ENCODE measurements around the gene A4GALT. TPM values are rescaled to one million over a fixed set of nuclear protein-coding genes. Genes with fewer than 3 reads are reported as not detected.

The A4GALT gene
- total RNA-seq, 5 donors from 2014 or later (not counting 1 experiment from before 2014, with no cell fraction given) = 0.26 to 0.60 (median 0.46) TPM; not detected in 2

GRCh38 chr22:42648017-42648367 is 72.7 kb downstream of the A4GALT start:
- peak overlapping the region; percentile 7 to 92 for H3K27ac Mint-ChIP-seq
- peak overlapping the region; percentile 90 to 92 (median 92) for H3K4me3 Mint-ChIP-seq
- Histone ChIP-seq H3K9me3 (no peaks in the 10 kb centered on the region), H3K4me3 (ENCODE audit: control insufficient read depth in 1 of 2, extremely low read depth in 1 of 2, low read length in 1 of 2) (peak overlapping the region; percentile 68 to 70), H3K27me3 (replicated peaks in 1 of 2; ENCODE audit: control insufficient read depth in 2 of 2, extremely low read depth in 1 of 2, insufficient read depth in 2 of 2, low read length in 1 of 2) (peaks cover 0 to 7% of the 10 kb centered on the region in 2 experiments), H3K27ac (ENCODE audit: low read length) (no peak overlapping the region), H3K4me1 (ENCODE audit: control insufficient read depth in 1 of 2, extremely low read depth in 1 of 2, insufficient read depth in 2 of 2, low read length in 2 of 2) (peaks cover 4 to 56% of the 10 kb centered on the region in 2 experiments), H3K36me3 (ENCODE audit: control insufficient read depth in 2 of 2, extremely low read depth in 1 of 2, insufficient read depth in 1 of 2, low read length in 1 of 2) (no peaks in the 10 kb centered on the region)
- ChIA-PET CTCF (no interaction called here), POLR2A (interaction anchor here in 1 of 2 donors (1.3 kb wide), 1 partner anchor 34 kb away, joined by 3 read pairs; no protein-coding TSS in a partner anchor)
- H3K9me3 Mint-ChIP-seq = no peaks in the 10 kb centered on the region
- no peaks in the 10 kb centered on the region for H3K36me3 Mint-ChIP-seq
- H3K4me1 Mint-ChIP-seq = peaks cover 37 to 45% (median 41%) of the 10 kb centered on the region in 3 donors
- no peak for DNase-seq
- no CpG with 5 or more reads among the region's 4 CpGs for WGBS (ENCODE audit: insufficient coverage)
- ATAC-seq (replicated peaks in 1 of 4) = no peak
- H3K27me3 Mint-ChIP-seq = no peaks in the 10 kb centered on the region

GRCh38 chr22:42646569-42647525 is 73.8 kb downstream of the A4GALT start:
- H3K27ac ChIP-seq (ENCODE audit: low read length) = no peak overlapping the region
- H3K27me3 ChIP-seq (replicated peaks in 1 of 2; ENCODE audit: control insufficient read depth in 2 of 2, extremely low read depth in 1 of 2, insufficient read depth in 2 of 2, low read length in 1 of 2) = peaks cover 0 to 7% of the 10 kb centered on the region in 2 experiments
- ChIA-PET POLR2A (interaction anchor here (0.6 to 1.3 kb wide), 3 partner anchors 31 to 267 kb away, joined by 3 to 12 read pairs (median 3); no protein-coding TSS in a partner anchor), CTCF (no interaction called here)
- H3K4me1 Mint-ChIP-seq = peaks cover 37 to 48% (median 41%) of the 10 kb centered on the region in 3 donors
- peaks cover 4 to 56% of the 10 kb centered on the region in 2 experiments for H3K4me1 ChIP-seq (ENCODE audit: control insufficient read depth in 1 of 2, extremely low read depth in 1 of 2, insufficient read depth in 2 of 2, low read length in 2 of 2)
- H3K9me3 ChIP-seq = no peaks in the 10 kb centered on the region
- DNase-seq (no peak), ATAC-seq (replicated peaks in 1 of 4) (no peak)
- no peaks in the 10 kb centered on the region for H3K36me3 ChIP-seq (ENCODE audit: control insufficient read depth in 2 of 2, extremely low read depth in 1 of 2, insufficient read depth in 1 of 2, low read length in 1 of 2)
- H3K36me3 Mint-ChIP-seq = no peaks in the 10 kb centered on the region
- H3K9me3 Mint-ChIP-seq = no peaks in the 10 kb centered on the region
- peak overlapping the region; percentile 90 to 92 (median 92) for H3K4me3 Mint-ChIP-seq
- H3K4me3 ChIP-seq (ENCODE audit: control insufficient read depth in 1 of 2, extremely low read depth in 1 of 2, low read length in 1 of 2) = no peak overlapping the region
- H3K27ac Mint-ChIP-seq = no peak overlapping the region
- 72% methylated on average over 9 of the region's 16 CpGs for WGBS (ENCODE audit: insufficient coverage)
- H3K27me3 Mint-ChIP-seq = no peaks in the 10 kb centered on the region

GRCh38 chr22:42645938-42646568 is 74.6 kb downstream of the A4GALT start:
- Mint-ChIP-seq H3K4me3 (no peak overlapping the region), H3K27ac (no peak overlapping the region), H3K36me3 (no peaks in the 10 kb centered on the region), H3K4me1 (peaks cover 37 to 48% (median 41%) of the 10 kb centered on the region in 3 donors), H3K27me3 (no peaks in the 10 kb centered on the region), H3K9me3 (no peaks in the 10 kb centered on the region)
- Histone ChIP-seq H3K27ac (ENCODE audit: low read length) (no peak overlapping the region), H3K9me3 (no peaks in the 10 kb centered on the region), H3K36me3 (ENCODE audit: control insufficient read depth in 2 of 2, extremely low read depth in 1 of 2, insufficient read depth in 1 of 2, low read length in 1 of 2) (no peaks in the 10 kb centered on the region), H3K27me3 (replicated peaks in 1 of 2; ENCODE audit: control insufficient read depth in 2 of 2, extremely low read depth in 1 of 2, insufficient read depth in 2 of 2, low read length in 1 of 2) (peaks cover 0 to 4% of the 10 kb centered on the region in 2 experiments), H3K4me1 (ENCODE audit: control insufficient read depth in 1 of 2, extremely low read depth in 1 of 2, insufficient read depth in 2 of 2, low read length in 2 of 2) (peaks cover 4 to 56% of the 10 kb centered on the region in 2 experiments), H3K4me3 (ENCODE audit: control insufficient read depth in 1 of 2, extremely low read depth in 1 of 2, low read length in 1 of 2) (no peak overlapping the region)
- WGBS (ENCODE audit: insufficient coverage) = 94% methylated on average over 13 of the region's 13 CpGs
- no peak for ATAC-seq (replicated peaks in 1 of 4)
- CTCF ChIA-PET = no interaction called here
- DNase-seq = no peak
- POLR2A ChIA-PET = interaction anchor here in 1 of 2 donors (0.6 kb wide), 1 partner anchor 267 kb away, joined by 12 read pairs; no protein-coding TSS in a partner anchor

GRCh38 chr22:42645341-42645937 is 75.2 kb downstream of the A4GALT start:
- H3K4me1 ChIP-seq (ENCODE audit: control insufficient read depth in 1 of 2, extremely low read depth in 1 of 2, insufficient read depth in 2 of 2, low read length in 2 of 2) = peaks cover 4 to 56% of the 10 kb centered on the region in 2 experiments

GRCh38 chr22:42644422-42645340 is 76.0 kb downstream of the A4GALT start:
- Histone ChIP-seq H3K27ac (ENCODE audit: low read length) (no peak overlapping the region), H3K36me3 (ENCODE audit: control insufficient read depth in 2 of 2, extremely low read depth in 1 of 2, insufficient read depth in 1 of 2, low read length in 1 of 2) (no peaks in the 10 kb centered on the region), H3K9me3 (no peaks in the 10 kb centered on the region), H3K4me3 (ENCODE audit: control insufficient read depth in 1 of 2, extremely low read depth in 1 of 2, low read length in 1 of 2) (no peak overlapping the region), H3K27me3 (replicated peaks in 1 of 2; ENCODE audit: control insufficient read depth in 2 of 2, extremely low read depth in 1 of 2, insufficient read depth in 2 of 2, low read length in 1 of 2) (no peaks in the 10 kb centered on the region), H3K4me1 (ENCODE audit: control insufficient read depth in 1 of 2, extremely low read depth in 1 of 2, insufficient read depth in 2 of 2, low read length in 2 of 2) (peaks cover 4 to 50% of the 10 kb centered on the region in 2 experiments)
- Mint-ChIP-seq H3K9me3 (no peaks in the 10 kb centered on the region), H3K4me1 (peaks cover 36 to 52% (median 41%) of the 10 kb centered on the region in 3 donors), H3K27ac (no peak overlapping the region), H3K36me3 (no peaks in the 10 kb centered on the region), H3K4me3 (no peak overlapping the region), H3K27me3 (no peaks in the 10 kb centered on the region)
- POLR2A ChIA-PET = interaction anchor here in 1 of 2 donors (0.6 kb wide), 1 partner anchor 498 kb away, joined by 3 read pairs; no protein-coding TSS in a partner anchor
- no peak for DNase-seq
- 88% methylated on average over 2 of the region's 22 CpGs for WGBS (ENCODE audit: insufficient coverage)
- CTCF ChIA-PET = no interaction called here
- no peak for ATAC-seq (replicated peaks in 1 of 4)

More at GRCh38 chr22:42645341-42645937, 75.2 kb downstream of the A4GALT start:
- Histone ChIP-seq H3K9me3 (no peaks in the 10 kb centered on the region), H3K27ac (ENCODE audit: low read length) (no peak overlapping the region), H3K4me3 (ENCODE audit: control insufficient read depth in 1 of 2, extremely low read depth in 1 of 2, low read length in 1 of 2) (no peak overlapping the region), H3K36me3 (ENCODE audit: control insufficient read depth in 2 of 2, extremely low read depth in 1 of 2, insufficient read depth in 1 of 2, low read length in 1 of 2) (no peaks in the 10 kb centered on the region), H3K27me3 (replicated peaks in 1 of 2; ENCODE audit: control insufficient read depth in 2 of 2, extremely low read depth in 1 of 2, insufficient read depth in 2 of 2, low read length in 1 of 2) (no peaks in the 10 kb centered on the region)
- H3K4me3 Mint-ChIP-seq = no peak overlapping the region
- no peak overlapping the region for H3K27ac Mint-ChIP-seq
- ATAC-seq (replicated peaks in 1 of 4) = no peak
- peaks cover 37 to 50% (median 41%) of the 10 kb centered on the region in 3 donors for H3K4me1 Mint-ChIP-seq
- H3K9me3 Mint-ChIP-seq = no peaks in the 10 kb centered on the region
- WGBS (ENCODE audit: insufficient coverage) = 98% methylated on average over 13 of the region's 19 CpGs
- ChIA-PET CTCF (no interaction called here), POLR2A (no interaction called here)
- no peaks in the 10 kb centered on the region for H3K36me3 Mint-ChIP-seq
- no peaks in the 10 kb centered on the region for H3K27me3 Mint-ChIP-seq
- DNase-seq = no peak

All from T-cell (primary cell).